Measurements from ENCODE around the gene RHBDL2. TPM values are rescaled to one million over a fixed set of nuclear protein-coding genes. Genes with fewer than 3 reads are reported as not detected.
"Not testable (repeated sequence)": the region's sequence is repeated elsewhere in the genome, so short reads cannot be mapped to it uniquely, and the experiment has no call there.

RHBDL2 gene
- total and polyA plus RNA-seq, 2 donors (not counting 1 experiment from before 2014, with no cell fraction given), result not detected

DNA sequence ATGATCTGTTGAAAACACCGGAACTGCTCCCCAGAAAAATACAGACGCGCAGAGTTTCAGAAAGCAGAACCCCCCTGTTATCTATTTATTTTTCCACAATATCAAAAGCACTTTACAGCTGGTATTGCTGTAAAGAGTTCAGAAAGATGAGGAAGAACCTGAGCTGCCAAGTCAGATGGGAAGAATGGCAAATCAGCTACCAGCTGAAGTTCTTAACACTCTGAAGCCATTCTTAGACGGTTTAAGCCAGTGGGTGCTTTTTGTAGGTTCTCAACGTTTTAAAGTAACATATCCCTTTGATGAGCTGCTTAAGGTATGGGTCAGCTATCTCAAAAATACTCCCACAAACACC, 48.7 kb upstream of the RHBDL2 start:
- no peaks in the 10 kb centered on the region for H3K9me3 ChIP-seq (ENCODE audit: control extremely low read depth in 1 of 3, control insufficient read depth in 2 of 3, insufficient read depth in 1 of 3, low read length in 2 of 3)
- H2AFZ ChIP-seq (ENCODE audit: insufficient read depth, low read depth, low read length, poor library complexity, severe bottlenecking), result peak overlapping the region; percentile 84
- H3K27ac ChIP-seq (ENCODE audit: low read length in 2 of 2), result peak overlapping the region; percentile 86 to 95
- no CpG with 5 or more reads among the region's 5 CpGs for WGBS (ENCODE audit: insufficient coverage)
- H3K27me3 ChIP-seq (replicated peaks in 1 of 4; ENCODE audit: control extremely low read depth in 1 of 4, control insufficient read depth in 3 of 4, insufficient read depth in 4 of 4, low read length in 3 of 4), result peaks cover 0 to 7% (median 0%) of the 10 kb centered on the region in 4 experiments
- H3K79me2 ChIP-seq (ENCODE audit: control insufficient read depth, insufficient read depth, low read length), result peaks cover 51% of the 10 kb centered on the region
- ChIA-PET POLR2A (interaction anchor here (0.7 kb wide), 2 partner anchors 13 to 502 kb away, joined by 3 to 4 read pairs; no protein-coding TSS in a partner anchor), CTCF (interaction anchor here (1.3 kb wide), 1 partner anchor 108 kb away, joined by 3 read pairs; no protein-coding TSS in a partner anchor)
- TF ChIP-seq, protein P1, sequence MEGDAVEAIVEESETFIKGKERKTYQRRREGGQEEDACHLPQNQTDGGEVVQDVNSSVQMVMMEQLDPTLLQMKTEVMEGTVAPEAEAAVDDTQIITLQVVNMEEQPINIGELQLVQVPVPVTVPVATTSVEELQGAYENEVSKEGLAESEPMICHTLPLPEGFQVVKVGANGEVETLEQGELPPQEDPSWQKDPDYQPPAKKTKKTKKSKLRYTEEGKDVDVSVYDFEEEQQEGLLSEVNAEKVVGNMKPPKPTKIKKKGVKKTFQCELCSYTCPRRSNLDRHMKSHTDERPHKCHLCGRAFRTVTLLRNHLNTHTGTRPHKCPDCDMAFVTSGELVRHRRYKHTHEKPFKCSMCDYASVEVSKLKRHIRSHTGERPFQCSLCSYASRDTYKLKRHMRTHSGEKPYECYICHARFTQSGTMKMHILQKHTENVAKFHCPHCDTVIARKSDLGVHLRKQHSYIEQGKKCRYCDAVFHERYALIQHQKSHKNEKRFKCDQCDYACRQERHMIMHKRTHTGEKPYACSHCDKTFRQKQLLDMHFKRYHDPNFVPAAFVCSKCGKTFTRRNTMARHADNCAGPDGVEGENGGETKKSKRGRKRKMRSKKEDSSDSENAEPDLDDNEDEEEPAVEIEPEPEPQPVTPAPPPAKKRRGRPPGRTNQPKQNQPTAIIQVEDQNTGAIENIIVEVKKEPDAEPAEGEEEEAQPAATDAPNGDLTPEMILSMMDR (IDR thresholded peaks at IDR 0.05), result no peak
- no peak for TF ChIP-seq EZH2 (IDR thresholded peaks at IDR 0.05; ENCODE audit: borderline replicate concordance, insufficient read depth, low read depth, low read length, poor library complexity, severe bottlenecking)
- peaks cover 7% of the 10 kb centered on the region for H3K27me3 Mint-ChIP-seq
- H3K9ac ChIP-seq (ENCODE audit: low read length), result peak overlapping the region; percentile 89
- intact Hi-C loops (cut with micrococcal nuclease), result loop anchor here (1.0 kb wide), 1 partner anchor 131 kb away; the partner anchor contains the start of gene RRAGC
- peak overlapping the region; percentile 88 for H3K4me2 ChIP-seq (replicated peaks; ENCODE audit: low read depth, low read length, poor library complexity, severe bottlenecking)
- peaks cover 28% of the 10 kb centered on the region for H3K4me1 Mint-ChIP-seq
- H3K4me3 Mint-ChIP-seq, result peak overlapping the region; percentile 89
- DNase-seq (no peak), ATAC-seq (ENCODE audit: low read depth) (no peak)
- H3K9me3 Mint-ChIP-seq (ENCODE audit: insufficient read depth), result no peaks in the 10 kb centered on the region
- peaks cover 0 to 4% of the 10 kb centered on the region in 2 experiments for H3K36me3 ChIP-seq (replicated peaks in 1 of 2; ENCODE audit: control extremely low read depth in 1 of 2, control insufficient read depth in 1 of 2, extremely low read depth in 1 of 2, insufficient read depth in 2 of 2, low read length in 1 of 2)
- H3K4me1 ChIP-seq (ENCODE audit: control insufficient read depth in 2 of 2, insufficient read depth in 2 of 2, low read length in 2 of 2), result peaks cover 19 to 22% of the 10 kb centered on the region in 2 donors
- peak overlapping the region; percentile 42 to 89 (median 80) for H3K4me3 ChIP-seq (ENCODE audit: control extremely low read depth in 1 of 5, extremely low read depth in 1 of 5, insufficient read depth in 1 of 5, low read depth in 2 of 5, low read length in 4 of 5)
- H4K20me1 ChIP-seq (ENCODE audit: control insufficient read depth, insufficient read depth, low read length, poor library complexity, severe bottlenecking), result peaks cover 43% of the 10 kb centered on the region
- peak overlapping the region; percentile 89 for H3K27ac Mint-ChIP-seq

DNA sequence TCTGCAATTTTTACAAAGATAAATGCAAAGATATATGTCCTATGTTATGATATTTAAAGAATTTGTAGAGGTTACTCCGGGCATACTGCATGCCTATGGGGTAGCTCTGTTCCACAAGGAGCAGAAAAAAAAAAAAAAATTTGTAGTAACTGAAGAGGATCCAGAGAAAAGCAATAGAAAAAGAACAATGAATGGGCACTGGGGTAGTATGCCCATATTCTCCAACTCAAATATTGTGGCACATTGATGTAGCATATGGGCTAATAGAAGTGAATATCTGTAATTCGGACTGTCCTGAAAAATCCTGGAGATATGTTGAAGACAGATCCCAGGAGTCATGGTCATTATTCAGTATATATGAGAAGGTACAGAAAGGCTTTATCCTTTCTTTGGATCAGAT, 48.3 kb upstream of the RHBDL2 start:
- POLR2A ChIA-PET, result no interaction called here
- H3K4me1 Mint-ChIP-seq, result peaks cover 25% of the 10 kb centered on the region
- no CpG with 5 or more reads among the region's 2 CpGs for WGBS (ENCODE audit: insufficient coverage)
- H3K4me2 ChIP-seq (replicated peaks; ENCODE audit: low read depth, low read length, poor library complexity, severe bottlenecking), result peak overlapping the region; percentile 88
- DNase-seq (no peak), ATAC-seq (ENCODE audit: low read depth) (no peak)
- peak overlapping the region; percentile 89 for H3K4me3 Mint-ChIP-seq
- H2AFZ ChIP-seq (ENCODE audit: insufficient read depth, low read depth, low read length, poor library complexity, severe bottlenecking), result peak overlapping the region; percentile 84
- no peak overlapping the region for H3K4me3 ChIP-seq (ENCODE audit: control extremely low read depth in 1 of 5, extremely low read depth in 1 of 5, insufficient read depth in 1 of 5, low read depth in 2 of 5, low read length in 4 of 5)
- peaks cover 0 to under 1% of the 10 kb centered on the region in 2 experiments for H3K36me3 ChIP-seq (replicated peaks in 1 of 2; ENCODE audit: control extremely low read depth in 1 of 2, control insufficient read depth in 1 of 2, extremely low read depth in 1 of 2, insufficient read depth in 2 of 2, low read length in 1 of 2)
- H3K27ac ChIP-seq (ENCODE audit: low read length in 2 of 2), result peak overlapping the region; percentile 86 to 95
- peaks cover 39% of the 10 kb centered on the region for H4K20me1 ChIP-seq (ENCODE audit: control insufficient read depth, insufficient read depth, low read length, poor library complexity, severe bottlenecking)
- peaks cover 0 to 9% (median 0%) of the 10 kb centered on the region in 4 experiments for H3K27me3 ChIP-seq (replicated peaks in 1 of 4; ENCODE audit: control extremely low read depth in 1 of 4, control insufficient read depth in 3 of 4, insufficient read depth in 4 of 4, low read length in 3 of 4)
- H3K79me2 ChIP-seq (ENCODE audit: control insufficient read depth, insufficient read depth, low read length), result peaks cover 48% of the 10 kb centered on the region
- H3K27ac Mint-ChIP-seq, result peak overlapping the region; percentile 89
- intact Hi-C loops (cut with micrococcal nuclease), result loop anchor here (1.0 kb wide), 1 partner anchor 131 kb away; the partner anchor contains the start of gene RRAGC
- no peaks in the 10 kb centered on the region for H3K9me3 ChIP-seq (ENCODE audit: control extremely low read depth in 1 of 3, control insufficient read depth in 2 of 3, insufficient read depth in 1 of 3, low read length in 2 of 3)
- H3K4me1 ChIP-seq (ENCODE audit: control insufficient read depth in 2 of 2, insufficient read depth in 2 of 2, low read length in 2 of 2), result peaks cover 19 to 22% of the 10 kb centered on the region in 2 donors
- TF ChIP-seq EZH2 (IDR thresholded peaks at IDR 0.05; ENCODE audit: borderline replicate concordance, insufficient read depth, low read depth, low read length, poor library complexity, severe bottlenecking), result no peak
- TF ChIP-seq, protein P1 (IDR thresholded peaks at IDR 0.05), result no peak
- peaks cover 8% of the 10 kb centered on the region for H3K27me3 Mint-ChIP-seq
- no peaks in the 10 kb centered on the region for H3K9me3 Mint-ChIP-seq (ENCODE audit: insufficient read depth)
- CTCF ChIA-PET, result interaction anchor here (1.3 kb wide), 1 partner anchor 109 kb away, joined by 3 read pairs; no protein-coding TSS in a partner anchor
- H3K9ac ChIP-seq (ENCODE audit: low read length), result no peak overlapping the region

DNA sequence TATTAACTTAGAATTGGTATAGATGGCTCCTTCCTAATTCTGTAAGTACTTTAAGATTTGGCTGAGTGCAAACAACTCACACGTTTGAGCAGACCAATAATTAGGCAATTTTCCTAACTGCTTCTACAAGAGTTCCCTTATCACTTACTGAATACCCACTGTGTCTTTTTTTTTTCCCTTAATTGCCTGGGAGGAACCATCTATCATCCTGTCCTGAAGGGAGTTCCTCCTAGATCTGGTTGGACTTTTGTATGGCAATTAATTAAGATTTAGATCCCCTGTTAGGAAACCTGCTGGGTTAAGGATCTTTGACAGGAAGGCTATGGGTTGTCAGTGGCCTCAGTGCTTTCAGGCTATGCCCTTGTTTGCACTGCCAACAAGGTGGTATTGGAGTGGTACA, 37.8 kb upstream of the RHBDL2 start:
- H3K9me3 ChIP-seq (ENCODE audit: control extremely low read depth in 1 of 3, control insufficient read depth in 2 of 3, insufficient read depth in 1 of 3, low read length in 2 of 3), result peaks cover 0 to 17% (median 0%) of the 10 kb centered on the region in 3 donors
- ATAC-seq (ENCODE audit: low read depth); H3K9me3 Mint-ChIP-seq (ENCODE audit: insufficient read depth); H3K4me1 Mint-ChIP-seq; H3K27ac ChIP-seq (ENCODE audit: low read length in 2 of 2); H3K4me3 Mint-ChIP-seq; H4K20me1 ChIP-seq (ENCODE audit: control insufficient read depth, insufficient read depth, low read length, poor library complexity, severe bottlenecking); H3K27me3 Mint-ChIP-seq; intact Hi-C loops (cut with micrococcal nuclease); H2AFZ ChIP-seq (ENCODE audit: insufficient read depth, low read depth, low read length, poor library complexity, severe bottlenecking); H3K79me2 ChIP-seq (ENCODE audit: control insufficient read depth, insufficient read depth, low read length); H3K4me1 ChIP-seq (ENCODE audit: control insufficient read depth in 2 of 2, insufficient read depth in 2 of 2, low read length in 2 of 2); DNase-seq; H3K36me3 ChIP-seq (replicated peaks in 1 of 2; ENCODE audit: control extremely low read depth in 1 of 2, control insufficient read depth in 1 of 2, extremely low read depth in 1 of 2, insufficient read depth in 2 of 2, low read length in 1 of 2); H3K9ac ChIP-seq (ENCODE audit: low read length); CTCF ChIA-PET; H3K27ac Mint-ChIP-seq; H3K4me2 ChIP-seq (replicated peaks; ENCODE audit: low read depth, low read length, poor library complexity, severe bottlenecking); H3K27me3 ChIP-seq (replicated peaks in 1 of 4; ENCODE audit: control extremely low read depth in 1 of 4, control insufficient read depth in 3 of 4, insufficient read depth in 4 of 4, low read length in 3 of 4); H3K4me3 ChIP-seq (ENCODE audit: control extremely low read depth in 1 of 5, extremely low read depth in 1 of 5, insufficient read depth in 1 of 5, low read depth in 2 of 5, low read length in 4 of 5): not testable (repeated sequence)
- POLR2A ChIA-PET, result interaction anchor here (0.6 kb wide), 1 partner anchor 430 kb away, joined by 3 read pairs; no protein-coding TSS in a partner anchor
- WGBS (ENCODE audit: insufficient coverage), result no CpG with 5 or more reads among the region's 1 CpG

Measured in B cell (primary cell).